ENCODE data around the gene TAOK3.

TAOK3 gene

GRCh38 chr12:118219772-118220171, 152.9 kb downstream of the TAOK3 start:
- H3K9ac ChIP-seq (ENCODE audit: low read length) = no peak overlapping the region
- H3K36me3 ChIP-seq (ENCODE audit: control insufficient read depth, low read depth, low read length) = no peaks in the 10 kb centered on the region
- no peak overlapping the region for H3K27ac ChIP-seq (ENCODE audit: low read length)
- no peaks in the 10 kb centered on the region for H3K9me3 ChIP-seq (ENCODE audit: control insufficient read depth, low read depth, low read length)
- H3K4me3 ChIP-seq (ENCODE audit: low read length) = no peak overlapping the region
- H3K4me1 ChIP-seq (ENCODE audit: control insufficient read depth, low read depth, low read length) = no peaks in the 10 kb centered on the region
- no peaks in the 10 kb centered on the region for H3K27me3 ChIP-seq (ENCODE audit: control insufficient read depth, insufficient read depth, low read length)

GRCh38 chr12:118219106-118219505, 153.6 kb downstream of the TAOK3 start:
- Histone ChIP-seq H3K27me3 (ENCODE audit: control insufficient read depth, insufficient read depth, low read length) (no peaks in the 10 kb centered on the region), H3K9me3 (ENCODE audit: control insufficient read depth, low read depth, low read length) (no peaks in the 10 kb centered on the region), H3K27ac (ENCODE audit: low read length) (no peak overlapping the region), H3K4me1 (ENCODE audit: control insufficient read depth, low read depth, low read length) (no peaks in the 10 kb centered on the region), H3K4me3 (ENCODE audit: low read length) (no peak overlapping the region), H3K36me3 (ENCODE audit: control insufficient read depth, low read depth, low read length) (no peaks in the 10 kb centered on the region), H3K9ac (ENCODE audit: low read length) (no peak overlapping the region)

- H3K4me1 ChIP-seq (ENCODE audit: control insufficient read depth, low read depth, low read length) = no peaks in the 10 kb centered on the region
- H3K9me3 ChIP-seq (ENCODE audit: control insufficient read depth, low read depth, low read length) = no peaks in the 10 kb centered on the region
- no peak overlapping the region for H3K4me3 ChIP-seq (ENCODE audit: low read length)
- H3K27me3 ChIP-seq (ENCODE audit: control insufficient read depth, insufficient read depth, low read length) = no peaks in the 10 kb centered on the region
- H3K9ac ChIP-seq (ENCODE audit: low read length) = no peak overlapping the region
- H3K36me3 ChIP-seq (ENCODE audit: control insufficient read depth, low read depth, low read length) = no peaks in the 10 kb centered on the region
- no peak overlapping the region for H3K27ac ChIP-seq (ENCODE audit: low read length)
These were observed 159.3 kb downstream of the TAOK3 start for GRCh38 chr12:118213452-118213851.

GRCh38 chr12:118212606-118213005, 160.1 kb downstream of the TAOK3 start:
- Histone ChIP-seq H3K4me1 (ENCODE audit: control insufficient read depth, low read depth, low read length) (no peaks in the 10 kb centered on the region), H3K4me3 (ENCODE audit: low read length) (no peak overlapping the region), H3K27ac (ENCODE audit: low read length) (no peak overlapping the region), H3K9me3 (ENCODE audit: control insufficient read depth, low read depth, low read length) (no peaks in the 10 kb centered on the region), H3K27me3 (ENCODE audit: control insufficient read depth, insufficient read depth, low read length) (no peaks in the 10 kb centered on the region), H3K9ac (ENCODE audit: low read length) (no peak overlapping the region), H3K36me3 (ENCODE audit: control insufficient read depth, low read depth, low read length) (no peaks in the 10 kb centered on the region)

- no peaks in the 10 kb centered on the region for H3K4me1 ChIP-seq (ENCODE audit: control insufficient read depth, low read depth, low read length)
- no peak overlapping the region for H3K9ac ChIP-seq (ENCODE audit: low read length)
- H3K36me3 ChIP-seq (ENCODE audit: control insufficient read depth, low read depth, low read length) = no peaks in the 10 kb centered on the region
- no peaks in the 10 kb centered on the region for H3K27me3 ChIP-seq (ENCODE audit: control insufficient read depth, insufficient read depth, low read length)
- no peaks in the 10 kb centered on the region for H3K9me3 ChIP-seq (ENCODE audit: control insufficient read depth, low read depth, low read length)
- no peak overlapping the region for H3K27ac ChIP-seq (ENCODE audit: low read length)
- H3K4me3 ChIP-seq (ENCODE audit: low read length) = no peak overlapping the region
These were observed 166.6 kb downstream of the TAOK3 start for GRCh38 chr12:118206107-118206412.

DNA sequence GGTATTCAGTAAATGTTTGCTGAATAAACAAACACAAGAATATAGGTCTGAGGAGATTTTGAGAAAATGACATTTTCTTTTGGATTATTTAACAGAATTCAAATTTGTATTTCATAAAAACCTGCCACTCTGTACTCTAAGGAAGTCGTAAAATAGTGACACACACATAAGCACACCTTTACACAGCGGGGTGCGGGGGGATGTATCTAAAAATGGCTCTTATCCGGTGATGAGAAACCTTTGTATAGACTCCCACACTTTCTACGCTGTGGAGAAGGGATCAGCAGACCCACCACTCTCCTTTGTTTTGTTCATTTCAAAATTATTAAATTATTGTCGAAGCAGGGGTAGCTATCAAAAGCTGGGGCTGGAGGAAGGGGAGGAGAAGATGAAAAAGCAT, 178.7 kb downstream of the TAOK3 start:
- H3K9ac ChIP-seq (ENCODE audit: low read length) = no peak overlapping the region
- H3K27me3 ChIP-seq (ENCODE audit: control insufficient read depth, insufficient read depth, low read length) = no peaks in the 10 kb centered on the region
- H3K4me1 ChIP-seq (ENCODE audit: control insufficient read depth, low read depth, low read length) = peaks cover 14% of the 10 kb centered on the region
- no peaks in the 10 kb centered on the region for H3K9me3 ChIP-seq (ENCODE audit: control insufficient read depth, low read depth, low read length)
- no peak overlapping the region for H3K4me3 ChIP-seq (ENCODE audit: low read length)
- H3K27ac ChIP-seq (ENCODE audit: low read length) = no peak overlapping the region
- no peaks in the 10 kb centered on the region for H3K36me3 ChIP-seq (ENCODE audit: control insufficient read depth, low read depth, low read length)

DNA sequence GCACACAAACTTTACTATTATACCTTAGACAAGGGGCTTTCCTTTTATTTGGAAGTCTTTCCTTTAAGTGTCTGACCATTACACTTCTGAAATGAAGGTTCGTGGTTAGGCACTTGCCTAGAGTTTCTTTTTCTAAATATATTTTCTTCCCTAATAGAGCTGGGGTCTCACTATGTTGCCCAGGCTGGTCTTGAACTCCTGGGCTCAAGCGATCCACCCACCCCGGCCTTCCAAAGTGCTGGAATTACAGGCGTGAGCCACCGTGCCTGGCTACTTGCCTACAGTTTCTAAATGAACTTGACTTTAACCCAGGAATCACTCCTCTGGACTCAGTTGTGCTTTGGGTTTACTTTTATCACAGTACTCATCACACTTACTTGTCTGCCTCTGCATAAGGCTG, 179.2 kb downstream of the TAOK3 start:
- Histone ChIP-seq H3K27ac (ENCODE audit: low read length) (no peak overlapping the region), H3K9ac (ENCODE audit: low read length) (no peak overlapping the region), H3K27me3 (ENCODE audit: control insufficient read depth, insufficient read depth, low read length) (no peaks in the 10 kb centered on the region), H3K9me3 (ENCODE audit: control insufficient read depth, low read depth, low read length) (no peaks in the 10 kb centered on the region), H3K36me3 (ENCODE audit: control insufficient read depth, low read depth, low read length) (no peaks in the 10 kb centered on the region), H3K4me1 (ENCODE audit: control insufficient read depth, low read depth, low read length) (peaks cover 14% of the 10 kb centered on the region), H3K4me3 (ENCODE audit: low read length) (no peak overlapping the region)

DNA sequence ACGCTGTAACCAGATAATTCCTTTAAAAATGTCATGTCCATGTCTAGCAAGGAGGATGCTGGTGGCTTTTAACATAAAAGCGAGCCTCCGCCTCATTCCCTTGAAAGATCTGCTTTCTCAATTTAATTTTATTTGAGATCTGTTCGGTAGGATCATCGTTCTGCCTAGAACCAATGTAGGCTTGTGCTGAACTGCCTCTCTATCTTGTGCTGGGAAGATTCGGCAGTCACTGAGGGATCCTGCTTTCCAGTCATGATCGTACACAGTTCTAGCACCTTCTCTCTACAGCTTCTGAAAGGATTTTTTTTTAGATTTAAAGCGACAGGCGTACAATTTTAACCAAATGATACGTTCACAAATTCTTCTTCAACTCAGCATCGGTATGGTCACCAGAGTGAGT, 182.4 kb downstream of the TAOK3 start:
- peak overlapping the region; percentile 6 for H3K9ac ChIP-seq (ENCODE audit: low read length)
- no peaks in the 10 kb centered on the region for H3K9me3 ChIP-seq (ENCODE audit: control insufficient read depth, low read depth, low read length)
- peak overlapping the region; percentile 5 for H3K27ac ChIP-seq (ENCODE audit: low read length)
- peak overlapping the region; percentile 46 for H3K4me3 ChIP-seq (ENCODE audit: low read length)
- no peaks in the 10 kb centered on the region for H3K36me3 ChIP-seq (ENCODE audit: control insufficient read depth, low read depth, low read length)
- H3K27me3 ChIP-seq (ENCODE audit: control insufficient read depth, insufficient read depth, low read length) = no peaks in the 10 kb centered on the region
- H3K4me1 ChIP-seq (ENCODE audit: control insufficient read depth, low read depth, low read length) = peaks cover 14% of the 10 kb centered on the region

DNA sequence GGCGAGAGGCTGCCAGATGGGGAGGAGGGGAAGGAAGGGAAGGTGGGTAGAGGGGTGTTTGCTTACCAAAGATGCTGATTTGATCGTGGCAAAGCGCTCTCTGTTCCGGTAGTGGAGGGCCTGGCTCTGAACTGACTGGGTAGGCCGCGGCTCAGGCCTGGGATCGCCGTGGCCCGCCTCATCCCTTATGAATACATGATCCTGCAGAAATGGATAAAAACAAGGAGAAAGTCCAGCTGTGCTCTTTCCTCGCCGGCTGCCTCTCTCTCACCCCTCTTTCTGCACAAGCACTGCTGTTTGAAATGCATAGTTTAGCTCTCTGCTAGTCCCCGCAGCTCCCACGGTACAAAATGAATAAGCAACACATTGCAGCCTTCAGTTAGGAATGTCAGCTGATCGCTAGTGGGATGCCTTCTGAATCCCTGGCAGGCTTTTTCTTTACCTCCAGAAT, 182.9 kb downstream of the TAOK3 start:
- H3K9me3 ChIP-seq (ENCODE audit: control insufficient read depth, low read depth, low read length) = no peaks in the 10 kb centered on the region
- H3K27me3 ChIP-seq (ENCODE audit: control insufficient read depth, insufficient read depth, low read length) = no peaks in the 10 kb centered on the region
- H3K4me3 ChIP-seq (ENCODE audit: low read length) = peak overlapping the region; percentile 46
- peak overlapping the region; percentile 5 for H3K27ac ChIP-seq (ENCODE audit: low read length)
- no peaks in the 10 kb centered on the region for H3K36me3 ChIP-seq (ENCODE audit: control insufficient read depth, low read depth, low read length)
- peaks cover 14% of the 10 kb centered on the region for H3K4me1 ChIP-seq (ENCODE audit: control insufficient read depth, low read depth, low read length)
- H3K9ac ChIP-seq (ENCODE audit: low read length) = peak overlapping the region; percentile 6

DNA sequence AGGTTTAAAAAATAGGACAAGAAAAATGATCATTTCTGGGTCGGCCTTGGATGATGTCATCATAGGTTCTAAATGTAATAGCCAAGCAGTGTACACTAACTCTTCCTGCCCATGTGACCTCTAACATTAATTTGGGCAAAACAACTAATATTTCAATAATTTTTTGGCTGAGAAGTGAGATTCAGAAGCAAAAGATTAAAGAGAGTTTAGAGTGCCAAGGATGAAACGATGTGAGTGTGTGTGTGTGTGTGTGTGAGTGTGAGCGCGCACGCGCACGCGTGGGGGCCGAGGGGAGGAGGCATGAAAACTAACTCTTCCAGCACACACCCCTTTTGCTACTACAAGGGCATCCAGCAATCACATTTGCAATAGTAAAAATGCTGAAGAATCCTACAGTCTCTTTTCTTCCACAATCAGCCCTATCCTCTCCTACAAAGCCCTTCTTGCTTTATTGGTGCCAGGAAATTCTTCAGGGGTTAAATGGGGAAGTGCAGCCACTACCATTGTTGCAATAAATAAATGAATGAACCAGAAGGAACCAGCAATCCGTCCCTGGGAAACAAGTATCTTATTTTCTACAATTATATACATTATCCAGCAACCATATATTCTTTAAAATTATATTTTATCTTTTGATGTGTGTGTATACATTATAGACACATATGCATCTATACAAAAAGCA, 183.9 kb downstream of the TAOK3 start:
- Histone ChIP-seq H3K4me1 (ENCODE audit: control insufficient read depth, low read depth, low read length) (peaks cover 14% of the 10 kb centered on the region), H3K36me3 (ENCODE audit: control insufficient read depth, low read depth, low read length) (no peaks in the 10 kb centered on the region), H3K4me3 (ENCODE audit: low read length) (no peak overlapping the region), H3K27ac (ENCODE audit: low read length) (no peak overlapping the region), H3K27me3 (ENCODE audit: control insufficient read depth, insufficient read depth, low read length) (no peaks in the 10 kb centered on the region), H3K9me3 (ENCODE audit: control insufficient read depth, low read depth, low read length) (no peaks in the 10 kb centered on the region), H3K9ac (ENCODE audit: low read length) (no peak overlapping the region)

DNA sequence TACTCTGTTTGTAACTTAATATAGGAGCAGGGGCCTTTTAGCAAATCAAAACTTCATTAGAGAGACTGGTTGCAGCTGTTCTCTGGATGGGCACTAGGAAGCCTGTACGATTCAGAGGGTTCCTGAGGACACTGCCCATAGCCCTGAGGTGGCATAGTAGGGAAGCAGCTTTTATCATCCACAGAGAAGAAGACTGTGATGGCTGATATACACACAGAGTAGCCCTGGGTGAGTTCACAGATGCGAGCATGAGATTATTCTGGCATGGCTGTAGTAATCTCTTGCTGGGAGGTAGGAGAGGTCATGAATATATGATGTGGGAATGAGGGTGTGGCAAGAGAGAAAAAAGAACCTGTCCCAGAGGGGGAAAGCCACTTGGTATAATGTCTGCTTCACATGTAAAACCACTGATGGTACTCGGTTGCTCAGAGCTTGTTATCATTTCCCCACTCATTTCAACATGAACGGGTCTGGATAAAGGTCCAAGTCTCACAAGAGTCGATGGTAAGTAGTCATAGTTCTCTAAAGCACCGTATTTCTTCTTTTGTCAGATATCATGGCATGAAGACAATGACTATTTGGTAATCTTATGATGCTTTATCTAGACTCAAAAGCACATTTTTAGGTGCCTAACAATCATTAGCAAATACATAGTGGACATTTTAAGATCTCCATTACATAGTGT, 184.8 kb downstream of the TAOK3 start:
- no peak overlapping the region for H3K27ac ChIP-seq (ENCODE audit: low read length)

More for the DNA sequence above, 184.8 kb downstream of the TAOK3 start:
- no peak overlapping the region for H3K9ac ChIP-seq (ENCODE audit: low read length)
- no peaks in the 10 kb centered on the region for H3K36me3 ChIP-seq (ENCODE audit: control insufficient read depth, low read depth, low read length)
- H3K4me3 ChIP-seq (ENCODE audit: low read length) = no peak overlapping the region
- no peaks in the 10 kb centered on the region for H3K27me3 ChIP-seq (ENCODE audit: control insufficient read depth, insufficient read depth, low read length)
- H3K4me1 ChIP-seq (ENCODE audit: control insufficient read depth, low read depth, low read length) = peaks cover 14% of the 10 kb centered on the region
- no peaks in the 10 kb centered on the region for H3K9me3 ChIP-seq (ENCODE audit: control insufficient read depth, low read depth, low read length)

Data from iPS-18a (cell line).